ENCODE data around the gene SNAP91. TPM values are rescaled to one million over a fixed set of nuclear protein-coding genes. Genes with fewer than 3 reads are reported as not detected.

Gene SNAP91
- total and polyA plus RNA-seq, 12 donors: 0.19 to 19.5 (median 4.9) TPM

DNA sequence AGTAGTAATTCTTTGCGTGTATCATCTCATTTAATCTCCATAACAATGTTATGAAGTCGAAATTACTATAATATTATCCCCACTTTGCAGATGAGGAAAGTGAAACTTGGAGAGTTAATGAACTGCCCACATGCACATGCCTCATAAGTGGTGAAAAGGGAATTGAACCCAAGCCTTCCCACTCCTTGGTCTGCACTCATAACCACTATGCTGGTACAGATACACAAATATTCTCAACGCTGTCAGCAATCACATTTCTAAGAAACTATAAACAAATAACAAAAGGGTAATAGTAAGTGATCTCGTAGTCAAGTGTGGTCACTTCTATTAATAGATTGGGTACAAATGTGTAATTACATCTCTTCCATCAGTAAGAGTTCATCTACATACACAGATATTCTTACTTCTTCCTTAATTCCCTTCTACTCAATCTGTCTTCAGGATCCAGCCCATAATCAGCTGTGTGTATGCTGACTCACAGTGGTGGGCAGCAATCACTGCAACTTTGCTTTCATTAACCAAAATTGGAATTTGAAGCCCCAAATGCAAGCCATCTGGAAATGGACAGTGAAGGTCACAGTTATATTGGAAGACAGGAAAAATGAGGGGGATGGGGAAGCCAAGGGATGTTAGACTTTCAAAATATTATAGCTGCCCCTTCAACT lies 190.0 kb downstream of the SNAP91 start:
- intact Hi-C loops (cut with DNase I): loop anchor here in 7 of 10 donors (5.0 to 10.0 kb wide), 4 partner anchors 94 to 454 kb away; partner anchors contain the start of genes DOP1A (in 6 of the 7) and UBE3D (in 6 of the 7)
- 73 to 78% methylated on average over 4 of the region's 4 CpGs for WGBS, 2 donors

DNA sequence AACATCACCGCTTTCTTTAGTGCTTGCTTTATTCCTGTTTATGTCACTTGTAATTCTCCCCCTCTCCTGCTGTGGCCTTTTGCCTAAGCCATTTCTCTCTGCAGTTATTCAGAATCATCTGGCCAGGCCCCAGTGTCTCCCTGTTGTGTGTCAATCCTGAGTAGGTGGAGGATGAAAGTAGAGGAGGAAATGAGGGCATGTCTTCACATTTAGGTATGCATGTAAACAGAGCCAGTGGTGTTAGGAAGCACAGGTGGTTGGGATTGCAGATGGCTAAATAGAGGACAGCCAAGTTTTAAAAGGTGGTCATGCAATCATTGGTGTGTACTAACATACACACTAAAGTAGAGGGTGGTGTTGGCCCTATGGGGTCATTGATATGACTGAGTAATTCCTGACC lies 191.4 kb downstream of the SNAP91 start:
- no peak for DNase-seq
- intact Hi-C loops (cut with DNase I): loop anchor here in 7 of 10 donors (5.0 to 10.0 kb wide), 4 partner anchors 93 to 453 kb away; partner anchors contain the start of genes DOP1A (in 6 of the 7) and UBE3D (in 6 of the 7)
- 62 to 64% methylated on average over 1 of the region's 1 CpG for WGBS, 2 donors

More for the DNA sequence above, 190.0 kb downstream of the SNAP91 start:
- no peaks in the 10 kb centered on the region for H3K9me3 ChIP-seq
- no peak overlapping the region for H3K4me3 ChIP-seq
- DNase-seq (no peak), ATAC-seq (no peak)
- TF ChIP-seq, protein P1, sequence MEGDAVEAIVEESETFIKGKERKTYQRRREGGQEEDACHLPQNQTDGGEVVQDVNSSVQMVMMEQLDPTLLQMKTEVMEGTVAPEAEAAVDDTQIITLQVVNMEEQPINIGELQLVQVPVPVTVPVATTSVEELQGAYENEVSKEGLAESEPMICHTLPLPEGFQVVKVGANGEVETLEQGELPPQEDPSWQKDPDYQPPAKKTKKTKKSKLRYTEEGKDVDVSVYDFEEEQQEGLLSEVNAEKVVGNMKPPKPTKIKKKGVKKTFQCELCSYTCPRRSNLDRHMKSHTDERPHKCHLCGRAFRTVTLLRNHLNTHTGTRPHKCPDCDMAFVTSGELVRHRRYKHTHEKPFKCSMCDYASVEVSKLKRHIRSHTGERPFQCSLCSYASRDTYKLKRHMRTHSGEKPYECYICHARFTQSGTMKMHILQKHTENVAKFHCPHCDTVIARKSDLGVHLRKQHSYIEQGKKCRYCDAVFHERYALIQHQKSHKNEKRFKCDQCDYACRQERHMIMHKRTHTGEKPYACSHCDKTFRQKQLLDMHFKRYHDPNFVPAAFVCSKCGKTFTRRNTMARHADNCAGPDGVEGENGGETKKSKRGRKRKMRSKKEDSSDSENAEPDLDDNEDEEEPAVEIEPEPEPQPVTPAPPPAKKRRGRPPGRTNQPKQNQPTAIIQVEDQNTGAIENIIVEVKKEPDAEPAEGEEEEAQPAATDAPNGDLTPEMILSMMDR (IDR thresholded peaks at IDR 0.05): peak in 2 of 9 donors; percentile 14 to 27
- H3K27ac ChIP-seq: no peak overlapping the region
- H3K27me3 ChIP-seq: peaks cover 0 to 7% (median 0%) of the 10 kb centered on the region in 7 donors
- H3K36me3 ChIP-seq: no peaks in the 10 kb centered on the region
- H3K4me1 ChIP-seq: no peaks in the 10 kb centered on the region

DNA sequence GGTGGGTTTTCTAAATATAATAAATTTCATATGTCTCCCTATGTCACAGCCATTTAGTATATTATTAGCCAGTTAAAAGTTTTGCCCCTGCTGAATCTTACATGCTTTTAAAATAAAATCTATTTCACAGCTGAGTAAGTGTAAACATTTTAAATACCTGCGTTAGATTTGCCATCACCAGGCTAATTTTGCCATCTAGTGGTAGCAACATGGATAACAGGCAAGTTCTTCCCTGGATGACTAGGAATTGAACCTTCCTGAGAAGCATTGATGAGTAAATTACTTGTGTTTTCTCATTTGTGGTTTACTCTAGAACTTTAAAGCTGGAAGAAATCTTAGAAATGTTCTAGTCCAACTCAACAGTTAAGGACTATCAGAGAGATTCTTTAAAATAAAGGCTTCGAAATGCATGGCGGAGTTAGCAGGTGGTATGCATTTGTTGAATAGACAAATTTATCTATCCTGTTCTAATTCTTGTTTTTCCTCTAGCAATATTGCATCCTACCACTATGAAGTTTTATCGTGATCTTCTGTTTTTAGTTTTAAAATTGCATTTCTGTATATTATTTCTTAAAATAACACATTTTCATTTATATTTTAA lies 193.9 kb downstream of the SNAP91 start:
- 19 to 32% methylated on average over 4 of the region's 4 CpGs for WGBS, 2 donors
- peak in 1 of 2 donors; percentile 16 for DNase-seq
- ATAC-seq: no peak

More for the DNA sequence above, 191.4 kb downstream of the SNAP91 start:
- TF ChIP-seq, protein P1 (IDR thresholded peaks at IDR 0.05): no peak
- Histone ChIP-seq H3K27me3 (peaks cover 0 to 15% (median 0%) of the 10 kb centered on the region in 7 donors), H3K36me3 (no peaks in the 10 kb centered on the region), H3K27ac (no peak overlapping the region), H3K9me3 (no peaks in the 10 kb centered on the region), H3K4me3 (no peak overlapping the region), H3K4me1 (peaks cover 0 to 4% (median 0%) of the 10 kb centered on the region in 9 donors)
- no peak for ATAC-seq

DNA sequence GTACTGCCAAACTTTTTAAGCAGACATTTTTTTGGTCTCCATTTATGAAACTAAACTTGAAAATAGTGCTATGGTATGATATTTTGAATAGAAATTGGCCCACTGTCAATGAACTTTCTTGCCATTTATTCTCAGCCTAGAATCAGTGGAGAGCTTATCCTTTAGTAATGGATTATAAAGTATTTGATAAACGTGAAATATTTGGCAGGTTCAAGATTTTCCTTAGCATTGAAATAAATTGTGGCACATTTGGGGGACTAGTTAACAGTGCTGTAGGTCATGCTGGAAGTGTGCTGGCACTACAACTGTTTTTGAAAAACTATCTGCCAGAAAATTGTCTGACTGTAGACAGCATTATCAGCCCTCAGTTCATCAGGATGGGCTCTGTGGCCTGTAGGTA lies 194.4 kb downstream of the SNAP91 start:
- TF ChIP-seq, protein P1 (IDR thresholded peaks at IDR 0.05): no peak
- DNase-seq: no peak
- 57 to 64% methylated on average over 1 of the region's 1 CpG for whole genome bisulfite sequencing, 2 donors
- intact Hi-C loops (cut with DNase I): loop anchor here in 9 of 10 donors (2.0 to 10.0 kb wide), 8 partner anchors 90 to 450 kb away; partner anchors contain the start of genes DOP1A (in 2 of the 9) and UBE3D (in 2 of the 9)
- no peak for ATAC-seq
- H3K4me3 ChIP-seq: no peak overlapping the region
- H3K27me3 ChIP-seq: peaks cover 0 to 28% (median 0%) of the 10 kb centered on the region in 7 donors
- no peaks in the 10 kb centered on the region for H3K36me3 ChIP-seq
- no peak overlapping the region for H3K27ac ChIP-seq
- H3K4me1 ChIP-seq: peaks cover 0 to 12% (median 6%) of the 10 kb centered on the region in 9 donors
- H3K9me3 ChIP-seq: no peaks in the 10 kb centered on the region

More for the DNA sequence above, 193.9 kb downstream of the SNAP91 start:
- Histone ChIP-seq H3K4me1 (peaks cover 0 to 12% (median 6%) of the 10 kb centered on the region in 9 donors), H3K36me3 (no peaks in the 10 kb centered on the region), H3K9me3 (no peaks in the 10 kb centered on the region), H3K4me3 (no peak overlapping the region), H3K27ac (no peak overlapping the region), H3K27me3 (peaks cover 0 to 28% (median 0%) of the 10 kb centered on the region in 7 donors)
- intact Hi-C loops (cut with DNase I): loop anchor here (1.0 to 10.0 kb wide), 10 partner anchors 90 to 450 kb away; partner anchors contain the start of genes DOP1A (in 6 of the 10) and UBE3D (in 6 of the 10)
- TF ChIP-seq, protein P1 (IDR thresholded peaks at IDR 0.05): peak; percentile 53 to 84 (median 80)
